Calu3 (cell line): ENCODE measurements around the gene MACROD2. TPM values are rescaled to one million over a fixed set of nuclear protein-coding genes. Genes with fewer than 3 reads are reported as not detected.

Source experiments
- BruUV-seq: library from RNA; stranded (reverse); fragments of 400-500 nt; replicated peaks from 2 replicates; lab custom pipeline; 2021; lab: Mats Ljungman, UMichigan
- CTCF ChIA-PET: fragments of 300-600 bp; sonication (Branson Sonifier 250); formaldehyde crosslinking; loops from one replicate; lab custom pipeline; 2022; ENCODE audit warnings: antibody characterized with exemption; lab: Charles Lee
- DNase-seq: peaks from one replicate; pipeline ENCODE4 v3.0.0; 2022
- H3K27ac Mint-ChIP-seq: one replicate; pipeline ENCODE4 v1.8.0; 2022; ENCODE audit warnings: mixed read lengths; ENCODE audit not compliant: unreplicated experiment
- H3K27me3 Mint-ChIP-seq: one replicate; pipeline ENCODE4 v1.8.0; 2022; ENCODE audit warnings: mixed read lengths; ENCODE audit not compliant: unreplicated experiment
- H3K36me3 Mint-ChIP-seq: one replicate; pipeline ENCODE4 v1.8.0; 2022; ENCODE audit warnings: mild to moderate bottlenecking, moderate library complexity, mixed read lengths; ENCODE audit not compliant: insufficient read depth, unreplicated experiment
- H3K4me1 Mint-ChIP-seq: one replicate; pipeline ENCODE4 v1.8.0; 2022; ENCODE audit warnings: mild to moderate bottlenecking, low read depth, mixed read lengths; ENCODE audit not compliant: unreplicated experiment
- H3K4me3 Mint-ChIP-seq: one replicate; pipeline ENCODE4 v1.8.0; 2022; ENCODE audit warnings: mild to moderate bottlenecking, low read depth, moderate library complexity, mixed read lengths; ENCODE audit not compliant: unreplicated experiment
- H3K9me3 Mint-ChIP-seq: one replicate; pipeline ENCODE4 v1.8.0; 2022; ENCODE audit warnings: low read depth, mixed read lengths; ENCODE audit not compliant: unreplicated experiment
- CTCF ChIP-seq: fragments of 200-600 bp; IDR thresholded peaks from one replicate; pipeline ENCODE4 v1.8.0; 2022; ENCODE audit warnings: antibody characterized with exemption; ENCODE audit not compliant: unreplicated experiment
- intact Hi-C: fragments of 100-400 bp; cut with micrococcal nuclease; formaldehyde crosslinking; loops from one replicate; pipeline ENCODE4 v1.10.0; 2022; ENCODE audit not compliant: unreplicated experiment
- total RNA-seq: library from RNA; stranded (reverse); gene quantifications from 2 replicates; pipeline ENCODE4 v1.2.3, GENCODE V29; 2022

The MACROD2 gene
- total RNA-seq, 1 experiment from 2014 or later: 29.4 TPM

- intact Hi-C loops: no loop called here
- CTCF ChIA-PET: no interaction called here
- peaks cover 2% of the 10 kb centered on the region for H3K9me3 Mint-ChIP-seq
These were observed 1255.9 kb downstream of the MACROD2 start for GRCh38 chr20:15251171-15251570.

DNA sequence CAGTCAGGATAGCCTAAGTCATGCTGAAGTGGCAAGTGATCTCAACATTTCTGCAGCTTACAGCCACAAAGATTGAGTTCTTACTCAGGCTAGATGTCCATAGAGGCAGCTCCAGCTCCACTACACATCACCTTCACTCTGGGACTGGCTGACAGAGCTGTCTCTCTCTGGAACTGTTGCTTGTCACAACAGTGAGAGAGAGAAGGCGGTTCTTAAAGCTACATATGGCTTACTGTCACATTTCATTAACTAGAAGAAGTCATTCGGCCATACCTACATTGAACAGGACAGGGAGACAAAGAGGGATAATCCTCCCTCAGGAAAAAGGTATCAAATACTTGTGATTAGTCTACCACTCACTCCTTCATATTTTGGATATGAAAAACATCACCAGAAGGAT, 1257.0 kb downstream of the MACROD2 start:
- Mint-ChIP-seq H3K9me3 (peaks cover 2% of the 10 kb centered on the region), H3K27me3 (no peaks in the 10 kb centered on the region), H3K27ac (no peak overlapping the region), H3K4me1 (no peaks in the 10 kb centered on the region), H3K4me3 (no peak overlapping the region), H3K36me3 (no peaks in the 10 kb centered on the region)
- intact Hi-C loops: no loop called here
- CTCF ChIA-PET: no interaction called here
- DNase-seq: no peak
- BruUV-seq: no TSS peak
- no peak for TF ChIP-seq CTCF

More at GRCh38 chr20:15251171-15251570, 1255.9 kb downstream of the MACROD2 start:
- no peaks in the 10 kb centered on the region for H3K27me3 Mint-ChIP-seq
- H3K27ac Mint-ChIP-seq: no peak overlapping the region
- no peaks in the 10 kb centered on the region for H3K4me1 Mint-ChIP-seq
- no peak for TF ChIP-seq CTCF
- no TSS peak for BruUV-seq
- no peaks in the 10 kb centered on the region for H3K36me3 Mint-ChIP-seq
- H3K4me3 Mint-ChIP-seq: no peak overlapping the region
- no peak for DNase-seq

DNA sequence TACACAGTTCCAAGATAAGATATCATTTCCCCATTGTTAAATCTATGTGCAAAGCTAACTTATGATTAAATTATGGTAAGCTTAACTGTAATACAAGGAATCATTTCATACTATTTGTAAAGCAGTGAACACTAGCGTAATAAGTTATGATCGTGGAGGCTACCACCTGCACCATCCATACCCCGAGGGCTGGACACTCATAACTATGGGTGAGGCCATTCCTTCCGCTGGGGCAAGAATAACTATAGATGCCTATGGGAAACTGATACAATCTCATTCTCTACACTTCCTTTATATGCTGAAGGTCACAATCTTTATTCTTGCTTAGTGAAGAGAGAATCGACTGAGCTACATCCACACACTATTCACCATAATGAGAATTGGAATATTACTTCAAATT, 1258.1 kb downstream of the MACROD2 start:
- H3K4me3 Mint-ChIP-seq: no peak overlapping the region
- no peak for TF ChIP-seq CTCF
- no peaks in the 10 kb centered on the region for H3K27me3 Mint-ChIP-seq
- BruUV-seq: no TSS peak
- CTCF ChIA-PET: no interaction called here
- intact Hi-C loops: no loop called here
- H3K27ac Mint-ChIP-seq: no peak overlapping the region
- no peaks in the 10 kb centered on the region for H3K36me3 Mint-ChIP-seq
- no peaks in the 10 kb centered on the region for H3K9me3 Mint-ChIP-seq
- H3K4me1 Mint-ChIP-seq: no peaks in the 10 kb centered on the region
- DNase-seq: no peak

DNA sequence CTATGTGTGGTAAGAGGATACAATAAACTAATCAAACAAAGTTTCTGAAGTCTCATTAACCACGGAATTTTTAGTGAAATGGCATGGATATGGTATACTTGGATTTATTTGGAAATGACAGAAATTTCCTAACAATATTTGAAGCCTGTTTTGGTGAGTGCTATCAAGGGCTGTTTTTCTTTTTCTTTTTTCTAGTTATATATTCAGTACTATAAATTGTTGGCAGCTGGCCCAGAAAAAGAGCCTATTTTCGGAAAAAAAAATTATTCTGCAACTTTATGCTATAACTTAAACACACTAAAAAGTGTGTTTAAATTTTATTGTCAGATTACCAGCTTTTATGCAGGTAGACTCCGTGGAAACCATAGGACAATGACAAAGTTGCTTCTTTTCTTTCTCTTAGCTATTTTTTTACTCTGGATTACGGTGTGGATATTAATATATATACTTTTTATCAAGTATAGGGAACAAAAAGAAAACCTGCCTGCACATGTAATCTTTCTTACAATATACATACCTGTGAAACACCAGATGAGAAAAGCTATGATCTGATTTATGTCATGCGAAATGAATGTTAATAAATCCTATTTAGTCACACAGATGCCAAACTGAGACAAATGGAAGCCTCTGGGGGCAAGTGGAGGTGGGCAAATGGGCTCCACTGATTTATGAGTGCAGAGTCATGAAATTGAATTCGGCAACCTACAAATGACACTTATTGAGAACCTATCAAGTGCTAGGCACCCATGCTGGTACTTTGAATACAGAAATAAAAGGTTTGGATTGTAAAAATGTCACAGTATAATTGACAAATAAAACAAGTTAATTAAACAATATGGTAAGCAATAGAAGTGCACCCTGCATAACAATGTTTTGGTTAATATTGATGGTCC, 1261.6 kb downstream of the MACROD2 start:
- H3K36me3 Mint-ChIP-seq: no peaks in the 10 kb centered on the region
- no peaks in the 10 kb centered on the region for H3K27me3 Mint-ChIP-seq
- intact Hi-C loops: no loop called here
- no peak for DNase-seq
- no peaks in the 10 kb centered on the region for H3K9me3 Mint-ChIP-seq
- no peak overlapping the region for H3K4me3 Mint-ChIP-seq
- H3K27ac Mint-ChIP-seq: no peak overlapping the region
- no TSS peak for BruUV-seq
- CTCF ChIA-PET: no interaction called here
- no peaks in the 10 kb centered on the region for H3K4me1 Mint-ChIP-seq
- TF ChIP-seq CTCF: no peak
